Nephron (organoid): ENCODE results near the gene FKRP.

Experiments used
- H3K27ac Mint-ChIP-seq, 3 experiments: 2 replicates each; pipeline ENCODE4 v1.8.0; 2020; ENCODE audit warnings: mixed read lengths in 3 of 3, mild to moderate bottlenecking in 2 of 3, moderate library complexity in 1 of 3
- H3K27me3 Mint-ChIP-seq: 2 replicates; pipeline ENCODE4 v1.8.0; 2021; ENCODE audit warnings: low read depth, mild to moderate bottlenecking, moderate library complexity, mixed read lengths
- H3K36me3 Mint-ChIP-seq: 2 replicates; pipeline ENCODE4 v1.8.0; 2020; ENCODE audit warnings: low read depth, mixed read lengths
- H3K4me1 Mint-ChIP-seq: 2 replicates; pipeline ENCODE4 v1.8.0; 2020; ENCODE audit warnings: mixed read lengths
- H3K4me3 Mint-ChIP-seq, 3 experiments: 2 replicates each; pipeline ENCODE4 v1.8.0; 2020; ENCODE audit warnings: mild to moderate bottlenecking in 3 of 3, mixed read lengths in 3 of 3, moderate library complexity in 2 of 3
- H3K9me3 Mint-ChIP-seq: 2 replicates; pipeline ENCODE4 v1.8.0; 2020; ENCODE audit warnings: mixed read lengths
- TF ChIP-seq, protein P1 (sequence below), 3 experiments: fragments of 200-600 bp; sonication (generic); IDR thresholded peaks; one replicate each; pipeline ENCODE4 v1.5.0; 2021; ENCODE audit warnings: antibody characterized with exemption in 3 of 3; ENCODE audit not compliant: unreplicated experiment in 3 of 3

The FKRP gene

DNA sequence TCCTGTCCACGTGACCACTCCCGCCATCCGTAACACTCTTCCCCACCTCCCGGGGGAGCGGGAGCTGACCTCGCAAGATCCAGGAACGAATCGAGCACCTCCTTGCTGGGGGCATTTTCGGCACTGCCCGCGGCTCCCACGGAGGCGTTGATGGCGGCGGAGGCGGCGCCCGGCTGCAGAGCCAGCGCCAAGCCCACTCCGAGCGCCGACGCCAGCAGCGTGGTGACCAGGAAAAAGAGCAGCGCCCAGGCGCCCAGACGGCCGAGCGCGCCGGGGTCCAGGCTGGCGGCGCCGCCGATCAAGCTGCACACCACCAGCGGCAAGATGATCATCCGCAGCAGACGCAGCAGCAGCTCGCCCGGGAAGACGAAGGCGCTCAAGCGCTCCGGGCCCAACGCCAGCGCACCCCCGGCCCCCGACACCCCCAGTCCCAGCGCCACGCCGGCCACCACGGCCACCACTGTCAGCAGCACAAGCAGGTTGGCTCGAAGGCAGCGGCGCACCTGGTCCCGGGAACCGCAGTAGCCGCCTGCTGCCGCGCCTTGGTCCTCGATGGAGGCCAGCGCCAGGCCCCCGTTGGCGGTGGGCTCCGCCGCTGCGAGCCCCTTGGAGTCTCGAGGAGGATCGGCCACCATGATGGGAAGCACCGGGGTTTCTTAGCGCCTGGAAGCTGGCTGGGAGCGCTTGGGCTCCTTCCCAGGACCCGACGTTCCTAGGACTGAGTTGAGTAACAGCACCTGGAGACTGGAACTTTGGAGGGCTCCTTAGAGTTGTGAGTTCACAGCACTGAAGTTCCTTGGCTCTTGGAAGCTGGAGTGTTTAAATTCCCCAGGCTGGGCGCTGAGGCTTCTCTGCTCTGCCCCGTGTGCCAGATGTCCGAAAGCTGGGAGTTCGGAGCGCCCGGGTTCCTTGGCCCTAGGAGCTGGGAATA is 41.7 kb downstream of the FKRP start:
- H3K9me3 Mint-ChIP-seq = no peaks in the 10 kb centered on the region
- H3K27me3 Mint-ChIP-seq = peaks cover 6% of the 10 kb centered on the region
- H3K36me3 Mint-ChIP-seq = peaks cover 4% of the 10 kb centered on the region
- peak overlapping the region; percentile 95 to 96 (median 95) for H3K27ac Mint-ChIP-seq
- H3K4me1 Mint-ChIP-seq = peaks cover 50% of the 10 kb centered on the region
- H3K4me3 Mint-ChIP-seq = peak overlapping the region; percentile 93 to 97 (median 94)
- TF ChIP-seq, protein P1, sequence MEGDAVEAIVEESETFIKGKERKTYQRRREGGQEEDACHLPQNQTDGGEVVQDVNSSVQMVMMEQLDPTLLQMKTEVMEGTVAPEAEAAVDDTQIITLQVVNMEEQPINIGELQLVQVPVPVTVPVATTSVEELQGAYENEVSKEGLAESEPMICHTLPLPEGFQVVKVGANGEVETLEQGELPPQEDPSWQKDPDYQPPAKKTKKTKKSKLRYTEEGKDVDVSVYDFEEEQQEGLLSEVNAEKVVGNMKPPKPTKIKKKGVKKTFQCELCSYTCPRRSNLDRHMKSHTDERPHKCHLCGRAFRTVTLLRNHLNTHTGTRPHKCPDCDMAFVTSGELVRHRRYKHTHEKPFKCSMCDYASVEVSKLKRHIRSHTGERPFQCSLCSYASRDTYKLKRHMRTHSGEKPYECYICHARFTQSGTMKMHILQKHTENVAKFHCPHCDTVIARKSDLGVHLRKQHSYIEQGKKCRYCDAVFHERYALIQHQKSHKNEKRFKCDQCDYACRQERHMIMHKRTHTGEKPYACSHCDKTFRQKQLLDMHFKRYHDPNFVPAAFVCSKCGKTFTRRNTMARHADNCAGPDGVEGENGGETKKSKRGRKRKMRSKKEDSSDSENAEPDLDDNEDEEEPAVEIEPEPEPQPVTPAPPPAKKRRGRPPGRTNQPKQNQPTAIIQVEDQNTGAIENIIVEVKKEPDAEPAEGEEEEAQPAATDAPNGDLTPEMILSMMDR (IDR thresholded peaks at IDR 0.05; ENCODE audit: unreplicated experiment in 3 of 3) = no peak

DNA sequence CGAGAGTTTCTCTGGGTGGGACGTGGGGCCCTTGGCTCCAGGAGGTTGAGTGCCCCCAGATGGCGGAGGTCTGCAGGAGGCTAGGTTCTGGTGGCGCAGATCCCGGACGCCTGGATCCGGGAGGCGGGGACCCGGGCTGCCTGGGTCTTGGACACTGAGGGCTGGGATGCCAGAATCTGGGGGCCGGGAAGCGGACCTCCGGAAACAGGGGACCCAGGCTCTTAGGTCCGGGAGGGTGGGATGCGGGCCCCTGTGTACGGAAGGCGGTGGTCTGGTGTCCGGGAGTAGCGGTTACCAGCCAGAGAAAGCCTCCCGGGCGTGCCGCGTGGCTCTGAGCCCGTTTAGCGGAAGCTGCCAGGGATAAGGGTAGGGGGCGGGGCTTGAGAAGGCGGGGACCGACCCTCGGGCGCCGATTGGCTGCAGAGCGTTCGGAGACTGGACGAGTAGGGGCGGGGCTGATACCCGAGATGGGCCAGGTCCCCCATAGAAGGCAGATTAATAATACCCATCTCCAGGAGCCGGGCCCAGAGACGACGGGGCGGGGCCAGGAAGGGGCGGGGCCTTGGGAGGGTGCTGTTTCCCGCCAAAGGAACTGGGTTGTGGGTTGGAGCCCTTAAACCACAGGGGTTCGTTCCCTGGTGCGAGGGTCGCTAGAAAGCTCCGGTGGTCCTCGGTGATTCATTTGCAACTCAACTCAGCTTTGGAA is 42.6 kb downstream of the FKRP start, which contains the start of gene SLC1A5:
Gene SLC1A5 (minus strand): TSS at position 333 of the 706 bp plus-strand sequence. CDS start 629 bp downstream, outside the sequence.
- H3K27me3 Mint-ChIP-seq = peaks cover 6% of the 10 kb centered on the region
- H3K36me3 Mint-ChIP-seq = no peaks in the 10 kb centered on the region
- H3K4me3 Mint-ChIP-seq = peak within 1 kb of the TSS; percentile 93 to 97 (median 94)
- H3K9me3 Mint-ChIP-seq = no peaks in the 10 kb centered on the region
- TF ChIP-seq, protein P1 (IDR thresholded peaks at IDR 0.05; ENCODE audit: unreplicated experiment in 3 of 3) = no peak
- H3K27ac Mint-ChIP-seq = peak within 1 kb of the TSS in 2 of 3 experiments; percentile 87 to 96
- peaks cover 43% of the 10 kb centered on the region for H3K4me1 Mint-ChIP-seq

DNA sequence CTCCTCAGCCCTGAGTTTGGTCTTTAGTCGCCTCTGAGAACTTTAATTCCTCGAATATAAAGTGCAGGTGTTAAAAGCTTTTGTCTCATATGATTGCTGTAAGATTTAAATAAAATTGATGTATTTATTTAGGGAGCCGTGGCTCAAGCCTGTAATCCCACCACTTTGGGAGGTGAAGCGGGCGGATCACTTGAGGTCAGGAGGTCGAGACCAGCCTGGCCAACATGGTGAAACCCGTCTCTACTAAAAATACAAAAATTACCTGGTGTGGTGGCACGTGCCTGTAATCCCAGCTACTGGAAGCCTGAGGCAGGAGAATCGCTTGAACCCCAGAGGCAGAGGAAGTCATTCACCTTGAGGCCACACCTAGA is 43.1 kb downstream of the FKRP start:
- Mint-ChIP-seq H3K27ac (peak overlapping the region in 1 of 3 experiments; percentile 64), H3K4me1 (peaks cover 43% of the 10 kb centered on the region), H3K9me3 (no peaks in the 10 kb centered on the region), H3K27me3 (peaks cover 6% of the 10 kb centered on the region), H3K36me3 (no peaks in the 10 kb centered on the region), H3K4me3 (peak overlapping the region; percentile 93 to 97 (median 94))
- TF ChIP-seq, protein P1 (IDR thresholded peaks at IDR 0.05; ENCODE audit: unreplicated experiment in 3 of 3) = no peak

GRCh38 chr19:46789371-46789770 is 43.5 kb downstream of the FKRP start:
- Mint-ChIP-seq H3K9me3 (no peaks in the 10 kb centered on the region), H3K27me3 (peaks cover 6% of the 10 kb centered on the region)

DNA sequence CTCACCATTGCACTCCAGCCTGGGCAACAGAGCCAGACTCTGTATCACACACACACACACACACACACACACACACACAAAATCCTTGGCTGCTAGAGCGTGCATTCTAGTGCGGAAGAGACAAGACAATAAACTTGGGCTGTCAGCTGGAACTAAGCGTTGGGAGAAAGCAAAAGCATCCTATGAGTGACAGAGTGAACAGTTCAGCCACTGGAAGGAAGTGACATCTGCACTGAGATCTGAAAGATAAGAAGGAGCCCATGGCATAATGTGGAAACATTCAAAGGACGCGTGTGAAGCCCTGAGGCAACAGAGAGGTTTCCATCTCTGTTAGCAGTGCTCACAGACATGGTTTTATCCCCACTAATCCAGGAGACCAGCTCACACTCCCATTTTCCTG is 46.1 kb downstream of the FKRP start:
- TF ChIP-seq, protein P1 (IDR thresholded peaks at IDR 0.05; ENCODE audit: unreplicated experiment in 3 of 3) = no peak
- Mint-ChIP-seq H3K36me3 (no peaks in the 10 kb centered on the region), H3K27ac (peak overlapping the region in 2 of 3 experiments; percentile 23 to 47), H3K9me3 (no peaks in the 10 kb centered on the region), H3K4me1 (peaks cover 26% of the 10 kb centered on the region), H3K4me3 (no peak overlapping the region), H3K27me3 (peaks cover 3% of the 10 kb centered on the region)

More at GRCh38 chr19:46789371-46789770, 43.5 kb downstream of the FKRP start:
- no peak overlapping the region for H3K27ac Mint-ChIP-seq
- peaks cover 39% of the 10 kb centered on the region for H3K4me1 Mint-ChIP-seq
- H3K4me3 Mint-ChIP-seq = peak overlapping the region; percentile 14 to 64 (median 39)
- TF ChIP-seq, protein P1 (IDR thresholded peaks at IDR 0.05; ENCODE audit: unreplicated experiment in 3 of 3) = no peak
- no peaks in the 10 kb centered on the region for H3K36me3 Mint-ChIP-seq
